T-helper 1 cell treated with Interleukin-12 subunit alpha and Interleukin-12 subunit beta and Interleukin-4 antibody, amounts not matched to agents 30 μg/mL and 1 μg/mL, for 36 hours (primary cell): Measurements from ENCODE around the gene DBH.
"Not testable (repeated sequence)": the region's sequence is repeated elsewhere in the genome, so short reads cannot be mapped to it uniquely, and the experiment has no call there.

Experiments used
- H3K27ac Mint-ChIP-seq: one replicate; pipeline ENCODE4 v1.8.0; 2021; ENCODE audit warnings: mild to moderate bottlenecking, mixed read lengths
- H3K27me3 Mint-ChIP-seq: one replicate; pipeline ENCODE4 v1.8.0; 2021; ENCODE audit warnings: low read depth, mixed read lengths
- H3K36me3 Mint-ChIP-seq: one replicate; pipeline ENCODE4 v1.8.0; 2021; ENCODE audit warnings: low read depth, mixed read lengths
- H3K4me1 Mint-ChIP-seq: one replicate; pipeline ENCODE4 v1.8.0; 2021; ENCODE audit warnings: low read depth, mixed read lengths
- H3K4me3 Mint-ChIP-seq: one replicate; pipeline ENCODE4 v1.8.0; 2021; ENCODE audit warnings: mild to moderate bottlenecking, moderate library complexity, mixed read lengths
- H3K9me3 Mint-ChIP-seq: one replicate; pipeline ENCODE4 v1.8.0; 2021; ENCODE audit warnings: mixed read lengths

The DBH gene

GRCh38 chr9:133626008-133626407 is 10.2 kb upstream of the DBH start:
- H3K36me3 Mint-ChIP-seq, H3K27me3 Mint-ChIP-seq, H3K27ac Mint-ChIP-seq, H3K4me3 Mint-ChIP-seq: not testable (repeated sequence)
- H3K4me1 Mint-ChIP-seq, result peaks cover 11% of the 10 kb centered on the region
- H3K9me3 Mint-ChIP-seq, result peaks cover 32% of the 10 kb centered on the region

GRCh38 chr9:133627341-133627740 is 8.8 kb upstream of the DBH start:
- Mint-ChIP-seq H3K9me3 (peaks cover 26% of the 10 kb centered on the region), H3K27ac (no peak overlapping the region), H3K36me3 (no peaks in the 10 kb centered on the region), H3K4me1 (peaks cover under 1% of the 10 kb centered on the region), H3K4me3 (no peak overlapping the region), H3K27me3 (peaks cover 7% of the 10 kb centered on the region)

- peaks cover 9% of the 10 kb centered on the region for H3K27me3 Mint-ChIP-seq
- no peaks in the 10 kb centered on the region for H3K4me1 Mint-ChIP-seq
- H3K4me3 Mint-ChIP-seq, result no peak overlapping the region
- no peaks in the 10 kb centered on the region for H3K36me3 Mint-ChIP-seq
- no peak overlapping the region for H3K27ac Mint-ChIP-seq
- peaks cover 24% of the 10 kb centered on the region for H3K9me3 Mint-ChIP-seq
These were observed 7.4 kb upstream of the DBH start for GRCh38 chr9:133628766-133629165.

GRCh38 chr9:133629221-133630110 is 6.7 kb upstream of the DBH start:
- no peak overlapping the region for H3K27ac Mint-ChIP-seq
- peaks cover 20% of the 10 kb centered on the region for H3K9me3 Mint-ChIP-seq
- no peaks in the 10 kb centered on the region for H3K36me3 Mint-ChIP-seq
- H3K27me3 Mint-ChIP-seq, result peaks cover 9% of the 10 kb centered on the region
- H3K4me1 Mint-ChIP-seq, result no peaks in the 10 kb centered on the region
- no peak overlapping the region for H3K4me3 Mint-ChIP-seq

GRCh38 chr9:133631111-133631510 is 5.1 kb upstream of the DBH start:
- Mint-ChIP-seq H3K27me3 (peaks cover 5% of the 10 kb centered on the region), H3K9me3 (peaks cover 8% of the 10 kb centered on the region), H3K4me3 (no peak overlapping the region), H3K4me1 (no peaks in the 10 kb centered on the region), H3K36me3 (no peaks in the 10 kb centered on the region), H3K27ac (no peak overlapping the region)

GRCh38 chr9:133632806-133633680 is 3.1 kb upstream of the DBH start:
- Mint-ChIP-seq H3K4me3 (no peak overlapping the region), H3K27me3 (peaks cover 2% of the 10 kb centered on the region), H3K36me3 (no peaks in the 10 kb centered on the region), H3K27ac (no peak overlapping the region), H3K9me3 (no peaks in the 10 kb centered on the region), H3K4me1 (no peaks in the 10 kb centered on the region)

GRCh38 chr9:133633681-133634080 is 2.5 kb upstream of the DBH start:
- H3K4me3 Mint-ChIP-seq, result no peak overlapping the region
- no peaks in the 10 kb centered on the region for H3K4me1 Mint-ChIP-seq

GRCh38 chr9:133634081-133634691 is 2.0 kb upstream of the DBH start:
- Mint-ChIP-seq H3K9me3 (no peaks in the 10 kb centered on the region), H3K4me1 (no peaks in the 10 kb centered on the region), H3K36me3 (no peaks in the 10 kb centered on the region), H3K27me3 (peaks cover 2% of the 10 kb centered on the region), H3K4me3 (no peak overlapping the region), H3K27ac (no peak overlapping the region)

More at GRCh38 chr9:133633681-133634080, 2.5 kb upstream of the DBH start:
- H3K9me3 Mint-ChIP-seq, result no peaks in the 10 kb centered on the region
- H3K27me3 Mint-ChIP-seq, result peaks cover 2% of the 10 kb centered on the region
- no peaks in the 10 kb centered on the region for H3K36me3 Mint-ChIP-seq
- H3K27ac Mint-ChIP-seq, result no peak overlapping the region

- peaks cover 2% of the 10 kb centered on the region for H3K27me3 Mint-ChIP-seq
- H3K4me1 Mint-ChIP-seq, result no peaks in the 10 kb centered on the region
- H3K9me3 Mint-ChIP-seq, result no peaks in the 10 kb centered on the region
- H3K4me3 Mint-ChIP-seq, result no peak overlapping the region
- H3K27ac Mint-ChIP-seq, result no peak overlapping the region
- no peaks in the 10 kb centered on the region for H3K36me3 Mint-ChIP-seq
These were observed 1.1 kb upstream of the DBH start for GRCh38 chr9:133635098-133635497.

- no peak overlapping the region for H3K27ac Mint-ChIP-seq
- H3K9me3 Mint-ChIP-seq, result no peaks in the 10 kb centered on the region
- H3K4me1 Mint-ChIP-seq, result no peaks in the 10 kb centered on the region
- no peaks in the 10 kb centered on the region for H3K36me3 Mint-ChIP-seq
- H3K27me3 Mint-ChIP-seq, result peaks cover 2% of the 10 kb centered on the region
- no peak overlapping the region for H3K4me3 Mint-ChIP-seq
These were observed 739 bp downstream of the DBH start for GRCh38 chr9:133636902-133637301.

- no peaks in the 10 kb centered on the region for H3K36me3 Mint-ChIP-seq
- H3K4me3 Mint-ChIP-seq, result no peak overlapping the region
- H3K27ac Mint-ChIP-seq, result no peak overlapping the region
- H3K27me3 Mint-ChIP-seq, result peaks cover 2% of the 10 kb centered on the region
- no peaks in the 10 kb centered on the region for H3K4me1 Mint-ChIP-seq
- H3K9me3 Mint-ChIP-seq, result no peaks in the 10 kb centered on the region
These were observed 1.4 kb downstream of the DBH start for GRCh38 chr9:133637451-133638055.

GRCh38 chr9:133638076-133638475 is 1.9 kb downstream of the DBH start:
- no peaks in the 10 kb centered on the region for H3K27me3 Mint-ChIP-seq

GRCh38 chr9:133638711-133639110 is 2.5 kb downstream of the DBH start:
- Mint-ChIP-seq H3K36me3 (no peaks in the 10 kb centered on the region), H3K4me3 (no peak overlapping the region), H3K27ac (no peak overlapping the region), H3K27me3 (no peaks in the 10 kb centered on the region), H3K4me1 (no peaks in the 10 kb centered on the region), H3K9me3 (no peaks in the 10 kb centered on the region)

More at GRCh38 chr9:133638076-133638475, 1.9 kb downstream of the DBH start:
- H3K4me1 Mint-ChIP-seq, result no peaks in the 10 kb centered on the region
- H3K27ac Mint-ChIP-seq, result no peak overlapping the region
- H3K36me3 Mint-ChIP-seq, result no peaks in the 10 kb centered on the region
- H3K9me3 Mint-ChIP-seq, result no peaks in the 10 kb centered on the region
- no peak overlapping the region for H3K4me3 Mint-ChIP-seq

- H3K9me3 Mint-ChIP-seq, result no peaks in the 10 kb centered on the region
- no peaks in the 10 kb centered on the region for H3K36me3 Mint-ChIP-seq
- H3K27ac Mint-ChIP-seq, result no peak overlapping the region
- no peaks in the 10 kb centered on the region for H3K27me3 Mint-ChIP-seq
- no peaks in the 10 kb centered on the region for H3K4me1 Mint-ChIP-seq
- H3K4me3 Mint-ChIP-seq, result no peak overlapping the region
These were observed 3.5 kb downstream of the DBH start for GRCh38 chr9:133639613-133640012.
